SK-N-SH (cell line): ENCODE results near the gene FOXA3.

Source experiments
- CTCF ChIP-seq: fragments of 200-600 bp; sonication (generic); IDR thresholded peaks from 2 replicates; pipeline ENCODE4 v1.6.1; 2017; ENCODE audit warnings: antibody characterized with exemption, mild to moderate bottlenecking, moderate library complexity
- POLR2AphosphoS5 ChIP-seq: IDR thresholded peaks from 2 replicates; pipeline ENCODE4 v1.6.1; 2012; ENCODE audit warnings: low read depth, low read length
- RFX5 ChIP-seq: IDR thresholded peaks from 2 replicates; pipeline ENCODE4 v1.6.1; 2012; ENCODE audit warnings: mild to moderate bottlenecking, improper control_type of control experiment, low read length
- SIN3A ChIP-seq: IDR thresholded peaks from 2 replicates; pipeline ENCODE4 v1.6.1; 2012; ENCODE audit warnings: low read depth, mild to moderate bottlenecking, low read length, moderate library complexity, borderline replicate concordance
- USF2 ChIP-seq: fragments of 150-350 bp; IDR thresholded peaks from 2 replicates; pipeline ENCODE4 v1.6.1; 2017; ENCODE audit warnings: antibody characterized with exemption, low read length, low read depth, borderline replicate concordance

- TF ChIP-seq POLR2AphosphoS5 (no peak), CTCF (no peak), RFX5 (no peak), SIN3A (no peak), USF2 (no peak)
Measured at GRCh38 chr19:45879055-45879454, 14.9 kb downstream of the FOXA3 start.
